ENCODE measurements around the gene PMEPA1.

DNA sequence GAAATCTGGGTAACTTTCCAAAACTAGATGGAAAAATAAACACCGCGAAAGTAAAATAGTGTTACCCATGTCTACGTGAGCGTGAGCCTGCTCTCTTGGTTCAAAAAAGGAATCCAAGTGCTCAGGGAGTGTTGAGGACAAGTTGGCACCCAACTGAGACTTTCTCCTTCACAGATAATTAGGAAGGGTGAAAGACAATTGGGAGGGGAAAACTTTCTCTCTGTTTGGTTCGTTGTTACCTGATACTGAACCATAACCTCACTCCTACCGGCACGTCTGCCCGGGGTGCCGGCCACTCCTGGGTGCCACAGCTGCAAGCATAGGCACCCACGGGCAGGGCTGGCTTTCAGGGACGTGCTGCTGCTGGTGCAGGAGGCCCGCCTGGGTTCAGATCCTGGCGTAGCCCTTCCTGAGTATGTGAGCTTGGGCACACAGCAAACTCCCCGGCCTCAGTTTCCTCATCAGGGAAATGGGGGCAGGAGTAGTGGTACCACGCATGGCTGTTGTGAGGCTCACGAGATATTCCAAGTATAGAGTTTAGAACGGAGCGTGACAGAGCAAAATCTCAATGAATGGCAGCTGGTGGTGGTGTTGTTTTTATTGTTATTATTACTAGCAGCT, 38.2 kb upstream of the PMEPA1 start:
- no peak for TF ChIP-seq YY1 (IDR thresholded peaks at IDR 0.05; ENCODE audit: insufficient read depth, insufficient read length)
- no peak for TF ChIP-seq ZNF274 (IDR thresholded peaks at IDR 0.05; ENCODE audit: low read depth, low read length)

Data from NT2/D1 (cell line).